Keratinocyte (primary cell): ENCODE measurements around the gene IL1RAPL1. TPM values are rescaled to one million over a fixed set of nuclear protein-coding genes. Genes with fewer than 3 reads are reported as not detected.

ENCODE experiments used
- DNase-seq: peaks from one replicate; pipeline ENCODE4 v3.0.0-alpha.2; 2011; ENCODE audit warnings: low read depth, missing footprints, low spot score
- FAIRE-seq: peaks from 2 replicates; lab custom pipeline; 2011; peaks lifted over from hg19 to GRCh38; lab: Jason Lieb, UNC
- H2AFZ ChIP-seq: 2 replicates; pipeline ENCODE4 v1.6.0; 2012; ENCODE audit warnings: low read length, control low read depth, inconsistent platforms; ENCODE audit not compliant: control insufficient read depth
- H3K27ac ChIP-seq: 2 replicates; pipeline ENCODE4 v1.5.1; 2011; ENCODE audit warnings: low read length; ENCODE audit not compliant: control insufficient read depth, insufficient read depth
- H3K27me3 ChIP-seq: 3 replicates; pipeline ENCODE4 v1.6.0; 2011; ENCODE audit warnings: low read length; ENCODE audit not compliant: control insufficient read depth, insufficient read depth; ENCODE audit errors: extremely low read depth
- H3K36me3 ChIP-seq, 2 experiments: 2 replicates in 1 of 2; 3 replicates in 1 of 2; pipeline ENCODE4 v1.5.1; 2011; ENCODE audit warnings: low read length in 2 of 2, mild to moderate bottlenecking in 1 of 2; ENCODE audit not compliant: control insufficient read depth in 2 of 2, insufficient read depth in 2 of 2; ENCODE audit errors: extremely low read depth in 1 of 2
- H3K4me1 ChIP-seq: 3 replicates; pipeline ENCODE4 v1.5.1; 2011; ENCODE audit warnings: low read length; ENCODE audit not compliant: control insufficient read depth, insufficient read depth; ENCODE audit errors: extremely low read depth
- H3K4me2 ChIP-seq: 3 replicates; pipeline ENCODE4 v1.6.0; 2011; ENCODE audit warnings: low read depth, low read length; ENCODE audit not compliant: control insufficient read depth, insufficient read depth; ENCODE audit errors: extremely low read depth
- H3K4me3 ChIP-seq, 3 experiments: fragments of 200-600 bp in 1 of 3; sonication (generic) in 1 of 3; 2 replicates in 2 of 3; 3 replicates in 1 of 3; pipeline ENCODE4 v1.5.1; 2011 to 2016; ENCODE audit warnings: low read length in 3 of 3, mild to moderate bottlenecking in 3 of 3, control low read depth in 2 of 3, inconsistent platforms in 1 of 3, low read depth in 1 of 3, mixed read lengths in 1 of 3, mixed run types in 1 of 3, moderate library complexity in 1 of 3; ENCODE audit not compliant: control insufficient read depth in 2 of 3, insufficient read depth in 2 of 3; ENCODE audit errors: extremely low read depth in 1 of 3
- H3K79me2 ChIP-seq: 2 replicates; pipeline ENCODE4 v1.6.0; 2012; ENCODE audit warnings: low read length; ENCODE audit not compliant: control insufficient read depth, insufficient read depth
- H3K9ac ChIP-seq: 3 replicates; pipeline ENCODE4 v1.6.0; 2011; ENCODE audit warnings: low read length; ENCODE audit not compliant: control insufficient read depth, insufficient read depth; ENCODE audit errors: extremely low read depth
- H3K9me1 ChIP-seq: 3 replicates; pipeline ENCODE4 v1.6.0; 2011; ENCODE audit warnings: low read length; ENCODE audit not compliant: control insufficient read depth, insufficient read depth; ENCODE audit errors: extremely low read depth
- H3K9me3 ChIP-seq: 2 replicates; pipeline ENCODE4 v1.5.1; 2012; ENCODE audit warnings: low read depth, low read length; ENCODE audit not compliant: control insufficient read depth
- H4K20me1 ChIP-seq: 3 replicates; pipeline ENCODE4 v1.6.0; 2011; ENCODE audit warnings: low read length; ENCODE audit not compliant: control insufficient read depth, insufficient read depth; ENCODE audit errors: extremely low read depth
- EZH2 ChIP-seq: IDR thresholded peaks from one replicate; pipeline ENCODE4 v1.6.1; 2012; ENCODE audit warnings: inconsistent platforms, mild to moderate bottlenecking, low read length, moderate library complexity
- dilution Hi-C: fragments of 300-500 bp; cut with MboI; formaldehyde crosslinking; loops from one replicate; pipeline ENCODE4 v1.7.0; 2020; ENCODE audit warnings: low sequenced_read_pairs; ENCODE audit not compliant: extremely low pct_ligation_motif_present
- polyA plus RNA-seq, 5 experiments: library from polyadenylated mRNA; depleted of rRNA in 3 of 5; stranded (reverse) in 3 of 5; stranded (forward) in 1 of 5; unstranded in 1 of 5; fragments of >200 nt; gene quantifications; 1 replicate in 1 of 5; 2 replicates in 3 of 5; 3 replicates in 1 of 5; pipeline versions ENCODE4 v1.2.1 to v1.2.3, GENCODE V29; 2011 to 2012; ENCODE audit warnings: missing spikeins in 2 of 5, low read depth in 1 of 5, low replicate concordance in 1 of 5
- TF ChIP-seq, protein P1 (sequence below), 3 experiments: IDR thresholded peaks in 1 of 3; conservative IDR thresholded peaks in 1 of 3; optimal IDR thresholded peaks in 1 of 3; 2 replicates in 2 of 3; 3 replicates in 1 of 3; pipeline versions ENCODE3 to v1.5.1; 2011; ENCODE audit warnings: low read length in 3 of 3, mild to moderate bottlenecking in 3 of 3, moderate library complexity in 2 of 3, control low read depth in 1 of 3, inconsistent platforms in 1 of 3; ENCODE audit not compliant: insufficient read depth in 2 of 3; ENCODE audit errors: extremely low read depth in 1 of 3

The IL1RAPL1 gene
- polyA plus RNA-seq, 1 donor (not counting 4 experiments of a cell fraction or from before 2014, with no cell fraction given) = 2.8 TPM

DNA sequence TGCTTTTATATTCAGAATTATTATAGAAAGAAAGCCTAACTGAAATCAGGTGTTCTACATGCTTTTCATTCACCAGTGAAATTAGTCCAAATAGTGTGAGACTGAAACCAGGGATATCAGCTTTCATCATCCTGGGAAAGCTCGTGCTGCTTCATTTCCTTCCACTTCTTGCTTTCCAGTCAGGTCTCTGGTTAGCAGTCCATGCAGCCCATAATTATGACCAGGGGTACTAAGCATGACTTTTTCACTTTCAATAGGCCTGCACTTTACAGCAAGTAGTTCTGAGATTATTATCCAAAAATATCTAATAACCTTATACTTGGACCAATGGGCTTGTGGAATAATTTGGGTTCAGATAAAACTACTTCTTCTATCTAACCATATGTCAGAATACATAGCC lies 954.9 kb downstream of the IL1RAPL1 start:
- Histone ChIP-seq H3K4me2 (no peak overlapping the region), H4K20me1 (no peaks in the 10 kb centered on the region), H3K9me1 (no peaks in the 10 kb centered on the region), H3K27ac (no peak overlapping the region), H3K4me3 (no peak overlapping the region), H3K36me3 (no peaks in the 10 kb centered on the region), H2AFZ (no peak overlapping the region), H3K79me2 (no peaks in the 10 kb centered on the region), H3K9ac (no peak overlapping the region), H3K27me3 (no peaks in the 10 kb centered on the region), H3K4me1 (no peaks in the 10 kb centered on the region), H3K9me3 (no peaks in the 10 kb centered on the region)
- DNase-seq = no peak
- TF ChIP-seq, protein P1, sequence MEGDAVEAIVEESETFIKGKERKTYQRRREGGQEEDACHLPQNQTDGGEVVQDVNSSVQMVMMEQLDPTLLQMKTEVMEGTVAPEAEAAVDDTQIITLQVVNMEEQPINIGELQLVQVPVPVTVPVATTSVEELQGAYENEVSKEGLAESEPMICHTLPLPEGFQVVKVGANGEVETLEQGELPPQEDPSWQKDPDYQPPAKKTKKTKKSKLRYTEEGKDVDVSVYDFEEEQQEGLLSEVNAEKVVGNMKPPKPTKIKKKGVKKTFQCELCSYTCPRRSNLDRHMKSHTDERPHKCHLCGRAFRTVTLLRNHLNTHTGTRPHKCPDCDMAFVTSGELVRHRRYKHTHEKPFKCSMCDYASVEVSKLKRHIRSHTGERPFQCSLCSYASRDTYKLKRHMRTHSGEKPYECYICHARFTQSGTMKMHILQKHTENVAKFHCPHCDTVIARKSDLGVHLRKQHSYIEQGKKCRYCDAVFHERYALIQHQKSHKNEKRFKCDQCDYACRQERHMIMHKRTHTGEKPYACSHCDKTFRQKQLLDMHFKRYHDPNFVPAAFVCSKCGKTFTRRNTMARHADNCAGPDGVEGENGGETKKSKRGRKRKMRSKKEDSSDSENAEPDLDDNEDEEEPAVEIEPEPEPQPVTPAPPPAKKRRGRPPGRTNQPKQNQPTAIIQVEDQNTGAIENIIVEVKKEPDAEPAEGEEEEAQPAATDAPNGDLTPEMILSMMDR (optimal IDR thresholded peaks at IDR 0.05 in 1 of 3, IDR thresholded peaks at IDR 0.05 in 1 of 3, conservative IDR thresholded peaks at IDR 0.05 in 1 of 3; ENCODE audit: extremely low read depth in 1 of 3, insufficient read depth in 2 of 3, low read length in 3 of 3) = no peak
- no peak for TF ChIP-seq EZH2
- no peak for FAIRE-seq
- dilution Hi-C loops = no loop called here

- H3K4me1 ChIP-seq = no peaks in the 10 kb centered on the region
- H3K27me3 ChIP-seq = no peaks in the 10 kb centered on the region
- dilution Hi-C loops = no loop called here
- no peaks in the 10 kb centered on the region for H3K79me2 ChIP-seq
- no peak overlapping the region for H3K4me3 ChIP-seq
- no peak overlapping the region for H2AFZ ChIP-seq
- no peak overlapping the region for H3K4me2 ChIP-seq
- H3K9me3 ChIP-seq = no peaks in the 10 kb centered on the region
- FAIRE-seq = no peak
- no peak overlapping the region for H3K27ac ChIP-seq
- no peak for DNase-seq
- no peak for TF ChIP-seq EZH2
- TF ChIP-seq, protein P1 (optimal IDR thresholded peaks at IDR 0.05 in 1 of 3, IDR thresholded peaks at IDR 0.05 in 1 of 3, conservative IDR thresholded peaks at IDR 0.05 in 1 of 3; ENCODE audit: extremely low read depth in 1 of 3, insufficient read depth in 2 of 3, low read length in 3 of 3) = no peak
- H4K20me1 ChIP-seq = no peaks in the 10 kb centered on the region
- H3K36me3 ChIP-seq = no peaks in the 10 kb centered on the region
- H3K9me1 ChIP-seq = no peaks in the 10 kb centered on the region
- no peak overlapping the region for H3K9ac ChIP-seq
Measured at GRCh38 chrX:29545878-29546277, 958.6 kb downstream of the IL1RAPL1 start.
